Measurements from ENCODE around the gene ARSG.

GRCh38 chr17:68457168-68457538 lies 165.9 kb downstream of the ARSG start, which contains the start of gene WIPI1:
- TF ChIP-seq ELF4 (CRISPR knock-in tag; IDR thresholded peaks at IDR 0.05) (no peak), YY1 (IDR thresholded peaks at IDR 0.05; ENCODE audit: borderline replicate concordance in 1 of 3, control insufficient read depth in 1 of 3, extremely low read depth in 1 of 3, insufficient read depth in 3 of 3, insufficient read length in 1 of 3, insufficient replicate concordance in 2 of 3, low read depth in 1 of 3, low read length in 2 of 3) (no peak), TEAD4 (IDR thresholded peaks at IDR 0.05; ENCODE audit: low read length) (no peak), TEAD4 (CRISPR knock-in tag; IDR thresholded peaks at IDR 0.05; ENCODE audit: borderline replicate concordance) (no peak), MLX (CRISPR knock-in tag; conservative IDR thresholded peaks at IDR 0.05) (no peak), GABPA (tag; conservative IDR thresholded peaks at IDR 0.05; ENCODE audit: low read depth) (0 out of 2 replicates have a peak, but pooled peaks have one; percentile 8), CTCF (IDR thresholded peaks at IDR 0.05 in 2 of 3, conservative IDR thresholded peaks at IDR 0.05 in 1 of 3; ENCODE audit: insufficient read depth in 2 of 3, low read depth in 1 of 3, low read length in 3 of 3) (no peak), ZNF561 (CRISPR knock-in tag; conservative IDR thresholded peaks at IDR 0.05) (no peak), POLR2A (conservative IDR thresholded peaks at IDR 0.05) (no peak; the same call in none of the 2 replicates), MAZ (CRISPR knock-in tag; conservative IDR thresholded peaks at IDR 0.05 in 1 of 2, IDR thresholded peaks at IDR 0.05 in 1 of 2) (no peak), SNAPC5 (CRISPR knock-in tag; IDR thresholded peaks at IDR 0.05) (no peak), SMC3 (conservative IDR thresholded peaks at IDR 0.05; ENCODE audit: insufficient read depth, low read depth, low read length) (no peak), KAT2B (IDR thresholded peaks at IDR 0.05; ENCODE audit: low read depth, low read length) (no peak)
